Fibroblast of skin of right quadriceps (primary cell): Measurements from ENCODE around the gene LARGE2.

Experiments
- DNase-seq: peaks from one replicate; pipeline ENCODE4 v3.0.0-alpha.2; 2013

LARGE2 gene

GRCh38 chr11:45922425-45923082 lies at the start of gene LARGE2:
Gene LARGE2 (plus strand): TSS chr11:45922656. CDS start chr11:45922883, 227 bp downstream.
- DNase-seq: no peak

- DNase-seq: no peak
Measured at GRCh38 chr11:45876401-45876800, 46.1 kb upstream of the LARGE2 start.

GRCh38 chr11:45877221-45877620 lies 45.2 kb upstream of the LARGE2 start:
- DNase-seq: no peak

DNA sequence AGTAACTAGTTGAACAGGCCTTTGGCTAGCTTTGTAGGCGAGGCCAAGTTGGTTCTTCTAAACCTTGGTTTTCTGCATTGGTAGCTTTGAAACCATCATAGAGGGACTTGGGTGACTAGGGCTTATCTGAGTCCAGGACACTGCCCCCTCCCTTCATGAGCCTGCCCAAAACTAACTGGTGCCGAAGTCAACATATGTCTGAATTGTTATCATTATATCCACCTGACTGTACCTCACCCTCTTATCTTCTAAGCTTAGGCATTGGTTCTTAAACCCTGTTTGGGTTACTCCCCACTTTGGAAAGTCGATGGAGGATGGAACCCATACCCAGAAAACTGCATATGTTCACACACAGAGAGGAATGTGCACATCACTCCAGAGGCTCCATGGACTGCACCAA lies 44.6 kb upstream of the LARGE2 start:
- no peak for DNase-seq

DNA sequence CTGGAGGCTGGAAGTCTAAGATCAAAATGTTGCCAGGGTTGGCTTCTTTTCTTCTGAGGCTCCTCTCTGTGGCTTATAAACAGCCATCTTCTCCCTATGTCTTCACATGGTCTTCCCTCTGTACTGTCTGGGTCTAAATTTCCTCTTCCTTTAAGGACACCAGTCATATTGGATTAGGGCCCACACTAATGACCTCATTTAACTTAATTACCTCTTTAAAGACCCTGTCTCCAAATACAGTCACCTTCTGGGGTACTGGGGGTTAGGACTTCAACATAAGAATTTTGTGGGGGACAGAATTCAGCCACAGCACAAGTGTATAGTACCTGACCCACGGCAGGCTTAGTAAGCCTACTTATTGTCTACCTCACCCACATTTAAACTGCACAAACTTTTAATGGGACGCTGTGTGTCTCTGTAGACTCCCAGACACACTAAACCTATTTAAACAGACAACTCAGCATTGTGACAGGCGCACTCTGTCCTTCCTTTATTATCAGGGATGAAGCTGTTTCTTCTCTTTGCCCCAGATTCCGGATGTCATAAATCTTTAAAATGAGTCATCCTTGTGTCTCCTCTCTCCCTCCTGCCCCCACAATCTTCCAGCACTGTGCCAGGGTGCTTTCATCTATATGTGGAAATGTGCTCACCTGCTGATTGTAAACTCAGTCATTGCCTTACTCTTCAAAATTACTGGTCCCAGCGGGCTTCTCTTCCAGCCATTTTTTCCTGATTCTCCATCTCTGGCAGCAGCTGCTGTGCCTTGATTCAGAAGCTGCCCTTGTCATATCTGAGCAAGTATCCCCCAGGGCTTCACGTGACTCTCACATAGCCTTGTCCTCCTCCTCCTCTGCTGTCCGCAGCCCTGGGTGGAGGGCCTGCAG lies 42.4 kb upstream of the LARGE2 start:
- peak; percentile 22 for DNase-seq

DNA sequence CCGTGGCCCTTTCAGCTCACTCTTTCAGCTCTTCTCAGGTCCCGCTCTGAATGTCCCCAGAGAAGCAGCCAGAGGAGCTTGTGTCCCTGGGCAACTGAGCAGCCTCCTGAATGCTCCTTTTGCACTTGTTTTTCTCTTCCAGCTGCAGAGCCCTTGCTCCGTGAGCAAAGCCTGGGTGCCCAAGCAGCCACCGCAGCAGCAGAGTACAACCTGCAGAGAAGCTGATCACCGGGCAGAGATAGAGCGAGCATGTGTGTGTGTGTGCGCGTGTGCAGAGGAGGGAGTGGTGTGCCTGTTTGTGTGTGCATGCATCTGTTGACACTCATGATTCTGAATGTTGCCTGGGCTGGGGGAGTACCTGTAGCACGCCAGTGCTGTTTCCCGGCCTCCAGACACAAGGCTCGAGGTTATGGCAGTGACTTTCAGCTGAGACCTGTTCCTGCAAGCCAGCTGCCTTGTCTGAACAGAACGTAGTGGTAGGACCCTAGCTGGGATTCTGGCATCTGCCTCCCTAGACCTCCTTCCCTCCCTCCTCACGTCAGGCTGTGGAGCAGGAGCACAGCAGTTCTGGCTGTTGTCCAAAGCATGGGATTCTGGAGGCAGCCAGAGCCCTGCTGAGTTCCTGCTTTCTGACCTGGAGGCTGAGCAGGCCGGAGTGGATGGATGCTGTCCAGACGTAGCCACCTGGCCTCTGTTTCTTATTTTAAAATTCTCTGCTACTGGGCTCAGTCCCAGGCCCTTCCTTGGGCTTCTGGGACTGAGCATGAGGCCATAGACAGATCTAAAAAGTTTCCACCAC lies 41.5 kb upstream of the LARGE2 start:
- no peak for DNase-seq

- DNase-seq: no peak
Measured at GRCh38 chr11:45881708-45882368, 40.6 kb upstream of the LARGE2 start.

DNA sequence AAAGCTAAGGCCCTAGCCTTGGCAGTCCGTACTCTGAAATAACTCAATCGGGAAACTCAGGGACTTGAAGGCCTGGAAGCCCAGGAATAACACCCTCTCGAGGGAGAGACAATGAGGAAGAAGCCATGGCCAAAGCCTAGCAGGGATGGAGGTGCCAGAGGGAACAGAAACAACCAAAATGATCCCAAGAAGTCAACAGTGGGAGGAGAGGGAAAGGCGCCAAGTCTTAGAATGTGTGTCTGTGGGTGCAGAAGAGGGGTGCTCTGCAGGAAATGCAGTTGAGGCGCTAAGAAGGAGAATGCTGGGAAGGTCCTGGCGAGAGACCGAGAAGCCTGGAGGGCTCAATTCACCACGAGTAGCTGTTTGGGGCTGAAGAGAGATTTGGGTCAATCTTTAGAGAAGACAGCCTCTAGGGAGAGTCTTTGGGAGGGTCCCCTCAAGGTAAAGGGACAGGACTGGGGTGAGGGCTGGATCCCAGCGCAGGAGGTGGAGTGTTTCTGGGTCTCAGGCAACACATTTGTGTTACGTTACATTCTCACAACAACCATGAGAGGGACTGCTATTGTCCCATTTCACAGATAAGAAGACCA lies 37.8 kb upstream of the LARGE2 start:
- DNase-seq: no peak

DNA sequence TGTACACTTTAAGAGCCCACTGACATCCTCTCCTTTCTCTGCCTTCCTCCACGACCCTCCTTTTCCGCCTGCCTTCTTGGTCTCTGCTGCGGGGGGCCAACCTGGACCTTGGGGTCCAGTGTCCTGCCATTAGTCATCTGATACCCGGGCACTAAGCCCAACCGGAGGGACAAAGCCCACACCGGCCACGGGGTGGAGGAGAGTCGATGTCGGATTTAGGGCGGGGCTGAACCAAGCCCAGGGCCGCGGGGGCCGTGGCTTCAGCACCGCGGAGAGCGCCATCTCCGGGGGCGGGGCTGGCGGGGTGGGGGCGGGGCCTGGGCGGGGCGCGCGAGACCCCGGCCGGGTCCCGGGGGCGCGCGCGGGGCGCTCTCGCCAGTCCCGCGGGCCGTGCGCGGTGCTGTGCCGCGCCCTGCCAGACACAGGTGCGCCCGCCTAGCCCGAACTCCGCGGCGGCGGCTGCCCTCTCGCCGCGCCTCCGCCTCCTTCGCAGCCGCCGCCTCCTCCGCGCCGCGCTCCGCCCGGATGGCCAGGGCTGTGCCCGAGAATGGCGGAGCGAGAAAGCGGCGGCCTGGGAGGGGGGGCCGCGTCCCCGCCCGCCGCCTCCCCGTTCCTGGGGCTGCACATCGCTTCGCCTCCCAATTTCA lies 37.1 kb upstream of the LARGE2 start, which contains the start of gene MAPK8IP1:
Gene MAPK8IP1, plus strand, starts transcription at position 378 of the 647 bp plus-strand sequence. Its CDS starts 170 bp downstream, at position 548.
- peak; percentile 32 for DNase-seq

DNA sequence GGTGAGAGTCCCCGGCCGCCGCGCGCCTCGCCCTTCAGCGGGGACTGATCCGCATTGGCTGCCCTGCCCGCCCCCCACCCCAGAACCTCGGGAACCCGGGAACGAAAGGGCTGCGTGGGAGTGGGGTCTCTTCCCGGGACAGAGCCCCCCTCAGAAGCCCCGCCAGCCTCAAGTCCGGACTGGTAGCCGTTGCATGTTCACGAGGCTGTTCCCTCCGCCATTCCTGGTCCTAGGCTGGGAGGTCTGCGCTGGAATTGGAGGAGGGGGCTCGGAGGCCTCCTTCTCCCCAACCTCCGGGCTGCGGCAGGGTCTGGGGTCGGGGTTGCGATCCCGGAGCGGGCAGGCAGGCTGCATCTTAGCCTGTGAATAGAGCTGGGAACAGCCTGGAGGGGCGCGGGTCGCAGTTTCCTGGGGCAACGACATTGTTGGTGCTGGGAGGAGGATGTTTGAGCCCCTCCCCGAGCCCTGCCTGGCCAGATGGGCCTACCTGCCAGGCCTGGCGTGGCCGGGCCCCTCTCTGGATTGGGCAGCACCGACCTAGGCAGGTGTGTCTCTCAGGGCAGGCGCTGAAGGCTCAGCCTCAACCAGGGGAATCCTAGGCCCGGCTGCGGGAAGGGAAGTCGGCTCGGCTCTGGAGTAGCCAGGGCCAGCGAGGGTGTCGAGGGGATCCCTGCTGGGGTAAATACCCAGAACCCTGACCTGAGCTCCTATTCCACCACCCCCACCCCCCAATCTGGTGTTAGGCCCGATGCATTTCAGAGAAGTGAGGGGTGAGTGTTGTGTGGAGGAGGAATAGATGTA lies 36.3 kb upstream of the LARGE2 start:
- no peak for DNase-seq

DNA sequence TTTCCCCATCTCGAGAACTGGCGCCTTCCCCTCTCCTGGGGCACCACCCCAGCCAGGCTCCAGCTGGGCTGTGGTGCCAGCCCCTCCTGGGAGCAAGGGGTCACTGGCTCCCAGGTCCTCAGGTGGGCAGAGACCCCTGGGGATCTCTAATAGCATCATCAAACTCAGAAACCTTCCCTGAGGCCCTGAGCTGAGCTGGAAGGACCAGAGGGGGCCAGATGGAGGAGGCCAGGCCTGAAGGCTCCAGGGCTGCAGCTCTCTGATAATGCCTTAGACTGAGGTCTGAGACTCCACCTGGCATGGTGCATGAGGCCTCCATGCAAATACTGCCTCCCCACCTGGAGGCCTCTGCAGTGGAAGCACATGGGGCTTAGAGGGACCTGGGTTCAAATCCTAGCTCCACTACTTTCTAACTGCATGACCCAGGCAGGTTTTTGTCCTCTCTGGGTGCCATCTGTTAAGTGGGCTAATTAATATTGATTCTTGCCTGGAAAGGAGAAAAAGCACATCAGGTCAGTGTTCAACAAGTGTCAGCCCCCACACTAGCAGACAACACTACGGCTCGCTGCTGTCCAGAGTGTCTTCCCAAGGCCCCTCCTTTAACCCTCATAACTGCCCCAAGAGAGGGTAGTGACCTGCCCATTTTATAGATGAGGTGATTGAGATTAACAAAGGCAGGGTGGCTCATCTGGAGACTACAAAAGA lies 35.5 kb upstream of the LARGE2 start:
- no peak for DNase-seq

DNA sequence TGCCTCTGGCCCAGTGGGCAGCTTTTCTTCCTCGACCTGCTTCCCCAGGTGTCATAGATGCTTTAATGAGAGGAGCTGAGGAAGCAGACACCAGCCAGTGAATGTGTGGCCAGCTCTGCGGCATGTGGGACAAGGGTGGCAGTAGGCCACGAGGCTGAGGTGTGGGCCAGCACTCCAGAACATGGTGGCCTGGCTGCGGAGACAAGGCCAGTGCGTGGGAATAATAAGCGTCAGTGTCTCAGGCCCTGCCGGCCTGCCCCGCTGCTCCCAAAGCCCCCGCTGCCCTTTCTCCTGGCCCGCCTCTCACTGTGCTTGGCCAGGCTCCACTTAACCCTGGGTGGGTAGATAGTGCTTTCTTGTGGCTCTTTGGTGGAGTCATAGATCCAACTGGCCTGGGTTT lies 34.9 kb upstream of the LARGE2 start:
- no peak for DNase-seq

- DNase-seq: no peak
Measured at GRCh38 chr11:45889555-45889954, 32.9 kb upstream of the LARGE2 start.

DNA sequence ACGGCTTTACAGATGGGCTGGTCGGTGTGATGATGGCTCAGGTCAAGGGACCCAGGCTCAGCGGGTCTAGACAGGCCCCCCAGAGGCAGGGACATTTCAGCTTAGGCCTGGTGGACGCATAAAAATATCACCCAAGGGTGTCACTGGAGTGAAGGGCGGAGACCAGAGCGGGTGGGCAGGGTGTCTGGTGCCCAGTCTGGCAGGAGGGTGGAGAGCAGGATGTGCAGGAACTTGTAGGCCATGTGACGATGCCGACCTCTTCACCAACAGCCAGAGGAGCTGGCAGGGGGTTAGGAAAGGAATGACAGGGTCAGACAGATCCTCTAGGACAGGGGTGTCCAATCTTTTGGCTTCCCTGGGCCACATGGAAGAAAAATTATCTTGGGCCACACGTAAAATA lies 32.5 kb upstream of the LARGE2 start:
- no peak for DNase-seq

GRCh38 chr11:45890886-45891550 lies 31.4 kb upstream of the LARGE2 start:
- no peak for DNase-seq

DNA sequence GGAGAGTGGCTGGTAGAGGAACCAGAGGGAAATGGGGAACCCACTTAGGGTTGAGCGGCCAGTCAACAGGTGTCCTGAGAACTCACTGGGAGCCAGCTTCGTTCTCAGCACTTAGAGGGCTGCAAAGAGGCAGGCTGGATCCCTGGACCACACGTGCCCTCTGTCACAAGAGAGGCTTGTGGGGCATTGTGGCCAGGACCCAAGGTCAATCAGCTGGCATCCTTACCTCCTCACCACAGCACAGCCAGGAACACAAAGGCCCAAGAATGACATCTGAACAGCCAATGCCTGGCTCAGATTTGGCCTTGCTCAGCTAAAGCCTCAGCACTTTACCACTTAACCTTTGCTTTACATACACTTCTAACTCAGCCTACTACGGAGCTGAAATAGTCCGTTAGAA lies 29.6 kb upstream of the LARGE2 start:
- no peak for DNase-seq

DNA sequence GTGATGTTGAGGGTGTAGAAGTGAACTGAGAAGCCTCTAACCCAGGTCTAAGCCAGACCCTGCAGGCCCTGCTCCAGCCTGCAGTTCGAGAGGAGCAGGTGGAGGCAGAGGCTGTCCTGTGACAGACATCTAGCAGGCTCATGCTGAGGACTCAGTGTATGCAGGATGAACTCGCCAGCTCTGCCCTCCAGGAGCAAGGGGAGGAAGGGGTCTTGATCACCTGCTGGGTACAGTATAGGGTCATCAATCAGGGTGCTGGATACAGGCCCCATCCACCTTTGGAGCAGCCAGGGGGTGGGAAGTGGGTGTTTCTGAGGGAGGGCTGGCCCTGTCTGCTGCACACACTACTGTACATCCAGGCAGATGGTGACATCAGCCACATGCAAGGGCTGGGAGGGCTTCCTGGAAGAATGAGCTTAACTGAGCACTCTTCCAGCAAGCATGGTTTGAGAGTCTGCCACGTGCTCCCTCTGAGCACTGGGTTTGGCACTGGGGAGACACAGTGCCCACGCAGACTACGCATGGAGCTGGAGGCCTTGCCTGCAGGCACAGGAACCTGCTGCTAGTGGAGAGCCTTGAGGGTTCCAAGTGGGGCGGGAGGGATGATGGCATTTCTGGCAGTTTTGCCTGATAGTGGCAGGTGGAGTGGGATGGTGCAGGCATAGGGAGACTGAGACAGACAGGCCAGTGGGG lies 27.8 kb upstream of the LARGE2 start:
- no peak for DNase-seq

DNA sequence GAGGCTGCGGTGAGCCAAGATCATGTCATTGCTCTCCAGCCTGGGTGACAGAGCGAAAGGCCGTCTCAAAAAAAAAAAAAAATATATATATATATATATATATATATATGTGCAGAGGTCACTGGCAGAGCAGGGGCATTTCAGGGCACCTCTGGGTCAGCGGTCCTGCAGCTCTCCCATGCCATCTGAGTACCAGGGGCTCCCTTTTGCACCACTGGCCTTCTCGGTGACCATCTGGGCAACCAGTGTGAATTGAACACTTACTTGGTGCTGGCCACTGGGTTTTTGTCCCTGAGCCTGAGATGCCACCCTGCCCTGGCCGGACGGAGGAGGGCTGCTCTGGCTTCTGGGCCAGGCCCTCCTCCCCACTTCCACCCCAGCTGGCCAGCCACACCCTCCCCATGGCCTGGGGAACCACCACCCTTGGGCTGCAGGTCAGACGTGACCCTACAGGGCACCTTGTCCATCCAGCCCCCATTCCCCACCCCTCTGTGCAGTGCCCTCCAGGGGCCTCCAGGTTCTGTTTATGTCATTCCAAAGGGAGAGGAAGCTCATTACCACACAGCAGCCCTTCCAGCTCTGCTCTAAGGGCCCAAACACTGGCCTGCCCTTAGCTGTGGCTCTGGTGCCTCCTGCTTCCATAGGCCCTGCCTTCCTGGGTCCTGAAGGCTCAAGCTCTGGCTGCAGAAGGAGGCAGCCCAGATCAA lies 26.8 kb upstream of the LARGE2 start:
- DNase-seq: no peak
